Measurements from ENCODE around the gene SPI1. TPM values are rescaled to one million over a fixed set of nuclear protein-coding genes. Genes with fewer than 3 reads are reported as not detected.
A peak's percentile ranks its signal among the peaks of the same experiment; 100 is the strongest.

Gene SPI1
- total and polyA plus RNA-seq, 2 experiments from 2014 or later = 0.30 TPM; not detected in 1

DNA sequence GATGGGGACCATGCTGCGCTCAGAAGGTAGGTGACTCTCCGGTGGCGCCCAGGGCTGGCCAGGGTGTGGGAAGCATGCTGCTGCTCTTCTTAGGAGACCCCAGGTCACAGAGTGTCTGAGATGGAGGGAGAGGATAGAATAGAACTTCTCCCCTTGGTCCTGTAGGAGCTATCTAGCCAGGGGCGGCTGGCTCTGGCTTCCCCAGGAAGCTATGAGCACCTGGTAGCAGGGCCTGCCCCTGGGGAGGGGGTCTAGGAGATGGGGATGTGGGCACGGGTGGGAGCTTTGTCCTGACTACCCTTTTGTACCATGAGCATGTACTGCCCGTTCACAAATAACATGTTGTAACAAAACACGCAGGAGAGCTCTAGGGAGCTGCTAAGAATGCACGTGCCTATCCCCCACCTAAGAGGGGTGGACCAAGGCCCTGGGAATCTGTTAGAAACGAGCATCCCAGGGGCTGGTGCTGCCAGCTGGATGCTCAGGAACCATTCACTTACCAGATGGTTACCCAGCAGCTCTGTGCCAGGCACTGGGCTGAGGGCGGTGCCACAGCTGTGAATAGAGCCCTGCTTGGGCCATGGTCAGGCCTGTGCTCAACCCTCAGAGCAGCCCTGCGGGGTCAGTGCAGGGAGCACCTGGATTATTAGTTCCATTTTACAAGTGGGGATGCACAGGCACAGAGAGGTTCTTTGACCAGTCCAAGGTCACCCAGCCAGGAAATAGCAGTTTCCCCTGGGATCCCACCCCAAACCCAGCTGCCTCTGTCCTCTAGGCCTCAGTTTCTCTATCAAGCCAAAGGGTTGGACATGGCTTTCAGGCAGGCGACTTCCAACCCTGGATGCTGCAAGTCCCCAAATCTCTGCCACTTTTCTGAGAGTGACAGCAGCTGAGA lies 32.3 kb upstream of the SPI1 start:
- peak overlapping the region; percentile 100 for H3K4me2 ChIP-seq (ENCODE audit: unreplicated experiment)
- peak overlapping the region; percentile 100 for H3K27ac ChIP-seq
- H3K9me2 ChIP-seq (ENCODE audit: insufficient read depth) = no peaks in the 10 kb centered on the region
- no peak overlapping the region for H2AFZ ChIP-seq
- no peak for DNase-seq
- H3K27me3 ChIP-seq (replicated peaks; ENCODE audit: insufficient read depth) = no peaks in the 10 kb centered on the region
- no peaks in the 10 kb centered on the region; the same call in 1 of the 2 replicates for H3K36me3 ChIP-seq (ENCODE audit: low read depth)
- 64 to 70% methylated on average over 12 of the region's 12 CpGs for WGBS, 2 experiments (ENCODE audit: low coverage in 1 of 2, low lambda C conversion rate in 2 of 2, missing lambda C conversion rate in 2 of 2)
- peaks cover 58% of the 10 kb centered on the region for H3F3A ChIP-seq (ENCODE audit: insufficient read depth)
- H3K9ac ChIP-seq = peak overlapping the region; percentile 100
- peaks cover 54% of the 10 kb centered on the region for H3K4me1 ChIP-seq (ENCODE audit: insufficient read depth)
- in situ Hi-C loops (cut with MboI) = no loop called here
- H3K4me3 ChIP-seq = peak overlapping the region; percentile 100
- H4K20me1 ChIP-seq (ENCODE audit: insufficient read depth) = no peaks in the 10 kb centered on the region
- H3K9me3 ChIP-seq (ENCODE audit: low read depth) = no peaks in the 10 kb centered on the region
- peaks cover 40% of the 10 kb centered on the region for H3K79me2 ChIP-seq (ENCODE audit: insufficient read depth)
- TF ChIP-seq EZH2phosphoT487 (IDR thresholded peaks at IDR 0.05; ENCODE audit: insufficient read depth, low read depth) = no peak
- TF ChIP-seq EZH2 (IDR thresholded peaks at IDR 0.05; ENCODE audit: insufficient read depth, poor library complexity, severe bottlenecking) = no peak

GRCh38 chr11:47409440-47410369 lies 31.4 kb upstream of the SPI1 start:
- WGBS, 2 experiments (ENCODE audit: low coverage in 1 of 2, low lambda C conversion rate in 2 of 2, missing lambda C conversion rate in 2 of 2) = 30 to 32% methylated on average over 30 to 31 of the region's 31 CpGs
- in situ Hi-C loops (cut with MboI) = no loop called here

DNA sequence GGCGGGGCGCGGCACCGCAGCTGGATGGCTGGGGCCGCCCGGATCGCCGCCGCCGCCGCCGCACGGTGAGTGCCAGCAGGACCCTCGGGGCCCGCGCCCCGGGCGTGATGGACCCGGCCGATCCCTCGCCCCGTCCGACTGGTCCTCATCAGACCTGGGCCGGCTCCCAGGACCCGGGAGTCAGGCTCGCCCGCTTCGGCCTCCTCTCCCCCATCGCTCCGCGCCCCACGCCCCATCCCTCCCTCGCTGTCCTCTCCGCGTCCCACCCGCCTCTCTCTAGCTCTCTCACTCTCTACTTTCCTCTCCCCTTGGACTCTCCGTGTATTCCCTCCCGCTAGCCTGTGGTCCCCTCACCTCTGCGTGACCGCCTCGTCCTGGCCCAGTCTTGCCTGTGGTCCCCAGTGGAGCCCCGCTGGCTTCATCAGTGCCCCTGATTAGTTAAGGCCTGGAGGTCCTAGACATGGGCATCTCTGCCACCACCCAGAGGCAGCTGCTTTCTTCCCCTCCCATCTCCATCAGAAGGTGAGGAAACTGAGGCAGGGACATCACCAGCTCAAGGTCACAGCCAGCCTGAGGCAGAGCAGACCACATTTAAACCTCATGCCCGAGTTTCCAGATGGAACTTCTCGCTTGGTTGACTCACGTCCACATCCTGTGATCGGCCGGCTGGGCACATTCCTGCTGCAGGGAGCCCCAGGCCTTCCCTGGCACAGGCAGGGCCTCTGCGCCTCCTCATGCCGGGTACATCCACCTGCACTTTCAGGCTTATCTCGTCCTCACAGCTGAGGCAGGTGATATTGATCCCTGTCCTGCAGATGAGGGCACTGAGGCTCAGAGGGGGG lies 30.5 kb upstream of the SPI1 start:
- DNase-seq = peak; percentile 96
- Histone ChIP-seq H3K79me2 (ENCODE audit: insufficient read depth) (peaks cover 40% of the 10 kb centered on the region), H3K9me3 (ENCODE audit: low read depth) (no peaks in the 10 kb centered on the region), H3K9me2 (ENCODE audit: insufficient read depth) (no peaks in the 10 kb centered on the region), H3K27ac (peak overlapping the region; percentile 100), H3K9ac (peak overlapping the region; percentile 100), H3K4me3 (peak overlapping the region; percentile 100), H4K20me1 (ENCODE audit: insufficient read depth) (no peaks in the 10 kb centered on the region), H3K4me2 (ENCODE audit: unreplicated experiment) (peak overlapping the region; percentile 100), H3K27me3 (replicated peaks; ENCODE audit: insufficient read depth) (no peaks in the 10 kb centered on the region), H2AFZ (peak overlapping the region; percentile 55), H3F3A (ENCODE audit: insufficient read depth) (peaks cover 41% of the 10 kb centered on the region), H3K4me1 (ENCODE audit: insufficient read depth) (peaks cover 36% of the 10 kb centered on the region), H3K36me3 (ENCODE audit: low read depth) (no peaks in the 10 kb centered on the region)
- no peak for TF ChIP-seq EZH2 (IDR thresholded peaks at IDR 0.05; ENCODE audit: insufficient read depth, poor library complexity, severe bottlenecking)
- TF ChIP-seq EZH2phosphoT487 (IDR thresholded peaks at IDR 0.05; ENCODE audit: insufficient read depth, low read depth) = no peak
- 1 to 2% methylated on average over 27 to 31 of the region's 50 CpGs for WGBS, 2 experiments (ENCODE audit: low coverage in 1 of 2, low lambda C conversion rate in 2 of 2, missing lambda C conversion rate in 2 of 2)
- in situ Hi-C loops (cut with MboI) = no loop called here

More at GRCh38 chr11:47409440-47410369, 31.4 kb upstream of the SPI1 start:
- no peaks in the 10 kb centered on the region for H3K27me3 ChIP-seq (replicated peaks; ENCODE audit: insufficient read depth)
- peaks cover 40% of the 10 kb centered on the region for H3K79me2 ChIP-seq (ENCODE audit: insufficient read depth)
- no peak for TF ChIP-seq EZH2 (IDR thresholded peaks at IDR 0.05; ENCODE audit: insufficient read depth, poor library complexity, severe bottlenecking)
- TF ChIP-seq EZH2phosphoT487 (IDR thresholded peaks at IDR 0.05; ENCODE audit: insufficient read depth, low read depth) = no peak
- no peaks in the 10 kb centered on the region; the same call in 1 of the 2 replicates for H3K36me3 ChIP-seq (ENCODE audit: low read depth)
- H2AFZ ChIP-seq = no peak overlapping the region
- H3K9ac ChIP-seq = peak overlapping the region; percentile 100
- H3K4me3 ChIP-seq = peak overlapping the region; percentile 100
- H3K4me2 ChIP-seq (ENCODE audit: unreplicated experiment) = peak overlapping the region; percentile 100
- H3F3A ChIP-seq (ENCODE audit: insufficient read depth) = peaks cover 49% of the 10 kb centered on the region
- no peaks in the 10 kb centered on the region for H3K9me3 ChIP-seq (ENCODE audit: low read depth)
- H4K20me1 ChIP-seq (ENCODE audit: insufficient read depth) = no peaks in the 10 kb centered on the region
- no peaks in the 10 kb centered on the region for H3K9me2 ChIP-seq (ENCODE audit: insufficient read depth)
- peak; percentile 87 for DNase-seq
- peak overlapping the region; percentile 100 for H3K27ac ChIP-seq
- H3K4me1 ChIP-seq (ENCODE audit: insufficient read depth) = peaks cover 45% of the 10 kb centered on the region
